Lung (tissue), 12 donors: ENCODE data around the gene ALG3. TPM values are rescaled to one million over a fixed set of nuclear protein-coding genes. Genes with fewer than 3 reads are reported as not detected.

Experiments used
- ATAC-seq: fragments of 200-7000 bp; cut with Tn5 transposase; one replicate; pipeline ENCODE4 v1.9.1; 2020; ENCODE audit warnings: moderate number of reproducible peaks; ENCODE audit not compliant: insufficient read depth, low FRiP score
- DNase-seq, 3 donors: peaks; one replicate each; pipeline ENCODE4 v3.0.0-alpha.2; 2013 to 2017
- H3K27ac ChIP-seq, 2 donors: one replicate each; pipeline ENCODE4 v1.5.1; 2013; ENCODE audit warnings: mild to moderate bottlenecking in 2 of 2, moderate library complexity in 2 of 2, control low read depth in 1 of 2, inconsistent platforms in 1 of 2, low read depth in 1 of 2, low read length in 1 of 2
- H3K27me3 ChIP-seq, 3 donors: one replicate each; pipeline ENCODE4 v1.5.1; 2013; ENCODE audit warnings: low read length in 2 of 3; ENCODE audit not compliant: control insufficient read depth in 3 of 3, insufficient read depth in 3 of 3
- H3K36me3 ChIP-seq, 4 donors: one replicate each; pipeline ENCODE4 v1.5.1; 2013; ENCODE audit warnings: low read length in 4 of 4, mild to moderate bottlenecking in 1 of 4, moderate library complexity in 1 of 4; ENCODE audit not compliant: control insufficient read depth in 4 of 4, insufficient read depth in 4 of 4
- H3K4me1 ChIP-seq, 5 donors: one replicate each; pipeline ENCODE4 v1.5.1; 2013; ENCODE audit warnings: low read length in 5 of 5, mild to moderate bottlenecking in 2 of 5, moderate library complexity in 1 of 5; ENCODE audit not compliant: control insufficient read depth in 5 of 5, insufficient read depth in 5 of 5
- H3K4me3 ChIP-seq: one replicate; pipeline ENCODE4 v1.5.1; 2013; ENCODE audit warnings: mild to moderate bottlenecking, control low read depth, moderate library complexity
- H3K9ac ChIP-seq, 2 donors: one replicate each; pipeline ENCODE4 v1.5.1; 2013; ENCODE audit warnings: low read length in 2 of 2, control low read depth in 1 of 2; ENCODE audit not compliant: insufficient read depth in 1 of 2
- H3K9me3 ChIP-seq, 4 donors: one replicate each; pipeline ENCODE4 v1.5.1; 2013; ENCODE audit warnings: low read length in 3 of 4, mild to moderate bottlenecking in 1 of 4, moderate library complexity in 1 of 4; ENCODE audit not compliant: control insufficient read depth in 4 of 4, insufficient read depth in 3 of 4
- CTCF ChIP-seq: IDR thresholded peaks from 2 replicates; pipeline ENCODE4 v1.5.1; 2012; ENCODE audit warnings: mild to moderate bottlenecking; ENCODE audit errors: control extremely low read depth, extremely low read depth
- WGBS, 2 donors: extraction: QIAGEN DNeasy Blood & Tissue Kit; methylation state at CpG; one replicate each; pipeline ENCODE4 v1.1.7; 2013; 5-methylcytosine and 5-hydroxymethylcytosine counted together
- polyA plus RNA-seq, 2 donors: library from polyadenylated mRNA; stranded (reverse); fragments of 200-250 nt; gene quantifications; one replicate each; pipeline ENCODE4 v1.2.1, GENCODE V29; 2013
- total RNA-seq, 2 donors: library from RNA; depleted of rRNA in 1 of 2; stranded (reverse); fragments of >200 nt in 1 of 2; gene quantifications; one replicate each; pipeline ENCODE4 v1.2.1, GENCODE V29; 2014 to 2021
- donor health status: control.
- donor health status: control.
- donor health status: Bipolar disorder and iron deficiency.
- donor health status: healthy.
- donor health status: DM: yes; HTN: yes; CAD: no.

The ALG3 gene
- total and polyA plus RNA-seq, 4 donors: 24.7 to 68.0 (median 43.5) TPM

GRCh38 chr3:184238246-184238818, 10.4 kb downstream of the ALG3 start:
- Histone ChIP-seq H3K9ac (no peak overlapping the region), H3K27me3 (no peaks in the 10 kb centered on the region), H3K36me3 (peaks cover 0 to 8% (median 3%) of the 10 kb centered on the region in 4 donors), H3K9me3 (no peaks in the 10 kb centered on the region), H3K4me3 (no peak overlapping the region), H3K27ac (no peak overlapping the region), H3K4me1 (peaks cover 0 to 7% (median 0%) of the 10 kb centered on the region in 5 donors)
- WGBS, 2 donors: 73 to 86% methylated on average over 13 of the region's 13 CpGs
- ATAC-seq (no peak), DNase-seq (no peak)
- no peak for TF ChIP-seq CTCF

GRCh38 chr3:184237807-184238206, 11.0 kb downstream of the ALG3 start:
- 23 to 33% methylated on average over 1 of the region's 1 CpG for WGBS, 2 donors
- H3K9ac ChIP-seq: no peak overlapping the region
- H3K27ac ChIP-seq: no peak overlapping the region
- no peak for DNase-seq
- no peak for ATAC-seq
- peaks cover 0 to 7% (median 0%) of the 10 kb centered on the region in 5 donors for H3K4me1 ChIP-seq
- H3K9me3 ChIP-seq: peaks cover 0 to under 1% (median 0%) of the 10 kb centered on the region in 4 donors
- H3K27me3 ChIP-seq: peaks cover 0 to 3% (median 2%) of the 10 kb centered on the region in 3 donors
- peaks cover 0 to 5% (median 1%) of the 10 kb centered on the region in 4 donors for H3K36me3 ChIP-seq
- no peak overlapping the region for H3K4me3 ChIP-seq
- no peak for TF ChIP-seq CTCF

- 78 to 88% methylated on average over 7 of the region's 7 CpGs for WGBS, 2 donors
- TF ChIP-seq CTCF: no peak
- Histone ChIP-seq H3K4me3 (no peak overlapping the region), H3K27me3 (peaks cover 0 to 7% (median 7%) of the 10 kb centered on the region in 3 donors), H3K36me3 (no peaks in the 10 kb centered on the region), H3K27ac (no peak overlapping the region), H3K9ac (no peak overlapping the region), H3K4me1 (peaks cover 0 to 7% (median 0%) of the 10 kb centered on the region in 5 donors), H3K9me3 (peaks cover 0 to 2% (median 0%) of the 10 kb centered on the region in 4 donors)
- DNase-seq (no peak), ATAC-seq (no peak)
Observed at GRCh38 chr3:184237211-184237610, 11.6 kb downstream of the ALG3 start.
